Measurements from ENCODE around the gene COX7A2L. TPM values are rescaled to one million over a fixed set of nuclear protein-coding genes. Genes with fewer than 3 reads are reported as not detected.

Gene COX7A2L
- total and polyA plus RNA-seq, 4 experiments from 2014 or later = 77.2 to 267 (median 124) TPM

GRCh38 chr2:42378415-42378814 lies 17.4 kb upstream of the COX7A2L start:
- peak overlapping the region in 1 of 7 donors; percentile 37 for H3K27ac Mint-ChIP-seq
- H3K4me3 Mint-ChIP-seq = no peak overlapping the region
- intact Hi-C loops (cut with micrococcal nuclease) = no loop called here
- H3K36me3 Mint-ChIP-seq = no peaks in the 10 kb centered on the region
- H3K27me3 ChIP-seq (ENCODE audit: insufficient read depth, low read length) = no peaks in the 10 kb centered on the region
- no peak overlapping the region for H3K27ac ChIP-seq (ENCODE audit: low read depth, low read length)
- H3K4me1 ChIP-seq (ENCODE audit: insufficient read depth, low read length) = no peaks in the 10 kb centered on the region
- H3K4me1 Mint-ChIP-seq = no peaks in the 10 kb centered on the region
- peaks cover 3 to 8% of the 10 kb centered on the region in 2 donors for H3K27me3 Mint-ChIP-seq
- CTCF ChIA-PET (ENCODE audit: partially characterized antibody) = interaction anchor here (0.8 kb wide), 1 partner anchor 9 kb away, joined by 3 read pairs; no protein-coding TSS in a partner anchor
- no peaks in the 10 kb centered on the region for H3K36me3 ChIP-seq (ENCODE audit: insufficient read depth, low read length)
- H3K9me3 Mint-ChIP-seq = no peaks in the 10 kb centered on the region
- DNase-seq = no peak
- POLR2A ChIA-PET (ENCODE audit: partially characterized antibody) = no interaction called here
- H3K4me3 ChIP-seq (ENCODE audit: low read length in 2 of 2) = no peak overlapping the region
- H3K9me3 ChIP-seq (ENCODE audit: control insufficient read depth in 1 of 2, low read length in 2 of 2) = no peaks in the 10 kb centered on the region

DNA sequence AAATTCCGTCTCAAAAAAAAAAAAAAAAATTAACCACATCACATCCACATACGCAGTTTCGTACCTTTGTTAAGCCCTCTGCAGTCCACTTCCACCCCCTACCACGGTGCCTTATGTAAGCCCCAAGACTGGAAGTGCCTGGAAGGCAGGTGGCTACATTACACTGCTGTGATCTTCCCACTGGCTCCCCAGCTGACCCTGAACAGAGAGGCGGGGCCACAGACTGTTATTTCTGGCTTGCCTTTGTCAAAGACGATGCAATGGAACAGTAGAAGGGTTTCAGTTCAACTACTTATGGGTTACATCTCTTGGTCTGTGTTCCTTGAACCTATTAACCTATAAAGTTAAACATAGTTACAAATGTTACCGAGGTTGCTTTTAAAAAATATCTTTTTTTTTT lies 15.7 kb upstream of the COX7A2L start:
- Histone ChIP-seq H3K4me1 (ENCODE audit: insufficient read depth, low read length) (no peaks in the 10 kb centered on the region), H3K36me3 (ENCODE audit: insufficient read depth, low read length) (no peaks in the 10 kb centered on the region), H3K27ac (ENCODE audit: low read depth, low read length) (no peak overlapping the region), H3K4me3 (ENCODE audit: low read length in 2 of 2) (no peak overlapping the region), H3K9me3 (ENCODE audit: control insufficient read depth in 1 of 2, low read length in 2 of 2) (no peaks in the 10 kb centered on the region), H3K27me3 (ENCODE audit: insufficient read depth, low read length) (no peaks in the 10 kb centered on the region)
- no peaks in the 10 kb centered on the region for H3K9me3 Mint-ChIP-seq
- no peak overlapping the region for H3K27ac Mint-ChIP-seq
- peaks cover 3% of the 10 kb centered on the region in 2 donors for H3K27me3 Mint-ChIP-seq
- H3K36me3 Mint-ChIP-seq = no peaks in the 10 kb centered on the region
- CTCF ChIA-PET (ENCODE audit: partially characterized antibody) = no interaction called here
- no peak for DNase-seq
- intact Hi-C loops (cut with micrococcal nuclease) = no loop called here
- POLR2A ChIA-PET (ENCODE audit: partially characterized antibody) = no interaction called here
- H3K4me1 Mint-ChIP-seq = no peaks in the 10 kb centered on the region
- no peak overlapping the region for H3K4me3 Mint-ChIP-seq

GRCh38 chr2:42372474-42373200 lies 11.6 kb upstream of the COX7A2L start:
- H3K4me1 ChIP-seq (ENCODE audit: insufficient read depth, low read length) = peaks cover 4% of the 10 kb centered on the region
- no peak overlapping the region for H3K4me3 ChIP-seq (ENCODE audit: low read length in 2 of 2)
- peaks cover 3% of the 10 kb centered on the region for H3K27me3 ChIP-seq (ENCODE audit: insufficient read depth, low read length)
- no peak overlapping the region for H3K27ac ChIP-seq (ENCODE audit: low read depth, low read length)
- H3K9me3 ChIP-seq (ENCODE audit: control insufficient read depth in 1 of 2, low read length in 2 of 2) = no peaks in the 10 kb centered on the region
- peaks cover 1 to 5% of the 10 kb centered on the region in 2 donors for H3K27me3 Mint-ChIP-seq
- no peak overlapping the region for H3K27ac Mint-ChIP-seq
- POLR2A ChIA-PET (ENCODE audit: partially characterized antibody) = interaction anchor here (0.9 kb wide), 1 partner anchor 10 kb away, joined by 3 read pairs; no protein-coding TSS in a partner anchor
- no peak overlapping the region for H3K4me3 Mint-ChIP-seq
- H3K4me1 Mint-ChIP-seq = peaks cover 2 to 9% (median 4%) of the 10 kb centered on the region in 4 donors
- intact Hi-C loops (cut with micrococcal nuclease) = no loop called here
- no peak for DNase-seq
- no peaks in the 10 kb centered on the region for H3K36me3 ChIP-seq (ENCODE audit: insufficient read depth, low read length)
- H3K9me3 Mint-ChIP-seq = no peaks in the 10 kb centered on the region
- no peaks in the 10 kb centered on the region for H3K36me3 Mint-ChIP-seq
- CTCF ChIA-PET (ENCODE audit: partially characterized antibody) = no interaction called here

DNA sequence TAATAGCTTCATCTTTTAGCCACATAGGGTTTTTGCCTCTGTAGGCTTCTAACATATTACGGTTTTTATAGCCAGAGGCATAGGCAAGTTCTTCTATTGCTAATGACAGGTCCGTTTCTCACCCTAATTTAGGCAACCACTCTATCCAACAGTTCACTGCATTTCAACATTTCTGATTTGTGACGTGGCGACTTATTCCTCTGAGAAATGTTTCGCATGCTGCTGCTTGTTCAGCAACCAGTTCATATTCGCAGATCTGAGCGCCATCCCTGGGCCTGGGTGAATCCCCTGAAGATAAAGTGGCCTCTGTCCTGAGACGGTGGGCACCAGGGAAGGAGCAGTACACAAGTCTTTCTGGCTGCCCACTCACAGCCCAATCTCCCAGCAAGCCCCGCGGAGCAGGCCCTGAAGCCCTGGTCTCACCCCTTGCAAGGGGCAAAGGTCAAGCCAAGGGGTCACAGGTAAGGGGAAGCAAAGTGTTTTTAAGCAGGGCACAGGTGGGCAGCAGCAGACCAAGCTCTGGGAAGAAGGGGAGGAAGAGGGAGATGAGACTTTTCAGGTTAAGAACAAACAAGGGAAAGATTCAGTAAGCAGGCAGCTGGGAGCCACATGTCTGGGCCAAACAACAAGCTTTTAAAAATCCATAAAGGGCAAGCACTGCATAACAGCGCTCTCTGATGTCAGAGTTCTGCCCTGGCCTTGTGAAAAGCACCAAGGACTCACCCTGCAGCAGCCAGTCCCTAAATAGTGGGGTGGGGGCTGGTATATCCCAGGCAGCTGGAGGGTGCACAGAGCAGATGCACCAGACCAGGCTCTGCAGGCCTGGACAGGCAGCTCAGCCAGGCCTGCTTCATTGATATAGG lies 10.8 kb upstream of the COX7A2L start:
- no peaks in the 10 kb centered on the region for H3K9me3 Mint-ChIP-seq
- peak overlapping the region in 1 of 7 donors; percentile 60 for H3K27ac Mint-ChIP-seq
- no peaks in the 10 kb centered on the region for H3K36me3 ChIP-seq (ENCODE audit: insufficient read depth, low read length)
- no peak overlapping the region for H3K4me3 Mint-ChIP-seq
- no peak for DNase-seq
- H3K4me1 Mint-ChIP-seq = peaks cover 2 to 9% (median 4%) of the 10 kb centered on the region in 4 donors
- H3K36me3 Mint-ChIP-seq = no peaks in the 10 kb centered on the region
- POLR2A ChIA-PET (ENCODE audit: partially characterized antibody) = interaction anchor here (0.9 kb wide), 1 partner anchor 10 kb away, joined by 3 read pairs; no protein-coding TSS in a partner anchor
- no peak overlapping the region for H3K27ac ChIP-seq (ENCODE audit: low read depth, low read length)
- CTCF ChIA-PET (ENCODE audit: partially characterized antibody) = no interaction called here
- H3K27me3 ChIP-seq (ENCODE audit: insufficient read depth, low read length) = peaks cover 3% of the 10 kb centered on the region
- H3K27me3 Mint-ChIP-seq = peaks cover 1 to 5% of the 10 kb centered on the region in 2 donors
- intact Hi-C loops (cut with micrococcal nuclease) = no loop called here
- H3K4me3 ChIP-seq (ENCODE audit: low read length in 2 of 2) = no peak overlapping the region
- no peaks in the 10 kb centered on the region for H3K9me3 ChIP-seq (ENCODE audit: control insufficient read depth in 1 of 2, low read length in 2 of 2)
- peaks cover 4% of the 10 kb centered on the region for H3K4me1 ChIP-seq (ENCODE audit: insufficient read depth, low read length)

DNA sequence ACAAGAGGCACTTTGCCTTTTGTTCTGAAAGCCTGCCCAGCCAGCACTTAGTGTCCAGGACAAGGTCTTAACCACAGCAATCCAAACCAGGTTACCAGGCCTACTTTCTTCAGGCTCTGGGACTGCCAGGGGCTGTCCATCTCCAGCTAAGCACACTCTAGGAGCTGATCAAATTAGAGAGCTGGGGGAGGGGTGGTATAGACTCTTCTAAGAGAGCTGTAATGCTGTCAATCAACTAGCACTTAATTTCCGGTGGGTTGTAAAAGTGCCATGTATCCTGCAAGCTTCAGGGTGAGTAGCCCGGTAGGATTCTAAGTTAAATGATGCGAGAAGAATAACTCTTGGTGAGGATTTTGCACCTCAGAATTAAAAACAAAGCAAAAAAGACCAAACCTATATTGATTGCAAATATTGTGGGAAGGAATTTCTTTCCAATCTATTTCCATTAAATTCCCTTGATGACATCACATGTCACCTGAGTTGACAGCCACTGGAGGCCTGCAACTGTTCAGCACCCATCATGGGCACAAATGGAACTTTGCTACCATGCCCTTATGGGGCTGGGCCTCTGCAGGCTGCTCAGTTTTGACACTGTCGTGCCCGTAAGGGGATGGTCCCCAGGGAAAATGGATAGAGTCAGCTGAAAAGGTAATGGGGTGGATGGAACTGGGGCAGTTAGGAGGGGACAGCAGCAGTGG lies 8.7 kb upstream of the COX7A2L start:
- DNase-seq = no peak
- intact Hi-C loops (cut with micrococcal nuclease) = no loop called here
- Mint-ChIP-seq H3K4me1 (peaks cover 2 to 9% (median 4%) of the 10 kb centered on the region in 4 donors), H3K9me3 (peaks cover 0 to 1% (median 0%) of the 10 kb centered on the region in 8 donors), H3K27me3 (peaks cover 0 to 5% of the 10 kb centered on the region in 2 donors), H3K27ac (no peak overlapping the region), H3K4me3 (no peak overlapping the region), H3K36me3 (no peaks in the 10 kb centered on the region)
- Histone ChIP-seq H3K4me1 (ENCODE audit: insufficient read depth, low read length) (peaks cover 4% of the 10 kb centered on the region), H3K36me3 (ENCODE audit: insufficient read depth, low read length) (no peaks in the 10 kb centered on the region), H3K27ac (ENCODE audit: low read depth, low read length) (no peak overlapping the region), H3K4me3 (ENCODE audit: low read length in 2 of 2) (no peak overlapping the region), H3K9me3 (ENCODE audit: control insufficient read depth in 1 of 2, low read length in 2 of 2) (no peaks in the 10 kb centered on the region), H3K27me3 (ENCODE audit: insufficient read depth, low read length) (peaks cover 3% of the 10 kb centered on the region)
- ChIA-PET POLR2A (ENCODE audit: partially characterized antibody) (no interaction called here), CTCF (ENCODE audit: partially characterized antibody) (interaction anchor here (0.6 to 0.8 kb wide), 2 partner anchors 126 to 500 kb away, joined by 3 to 4 read pairs; no protein-coding TSS in a partner anchor)

DNA sequence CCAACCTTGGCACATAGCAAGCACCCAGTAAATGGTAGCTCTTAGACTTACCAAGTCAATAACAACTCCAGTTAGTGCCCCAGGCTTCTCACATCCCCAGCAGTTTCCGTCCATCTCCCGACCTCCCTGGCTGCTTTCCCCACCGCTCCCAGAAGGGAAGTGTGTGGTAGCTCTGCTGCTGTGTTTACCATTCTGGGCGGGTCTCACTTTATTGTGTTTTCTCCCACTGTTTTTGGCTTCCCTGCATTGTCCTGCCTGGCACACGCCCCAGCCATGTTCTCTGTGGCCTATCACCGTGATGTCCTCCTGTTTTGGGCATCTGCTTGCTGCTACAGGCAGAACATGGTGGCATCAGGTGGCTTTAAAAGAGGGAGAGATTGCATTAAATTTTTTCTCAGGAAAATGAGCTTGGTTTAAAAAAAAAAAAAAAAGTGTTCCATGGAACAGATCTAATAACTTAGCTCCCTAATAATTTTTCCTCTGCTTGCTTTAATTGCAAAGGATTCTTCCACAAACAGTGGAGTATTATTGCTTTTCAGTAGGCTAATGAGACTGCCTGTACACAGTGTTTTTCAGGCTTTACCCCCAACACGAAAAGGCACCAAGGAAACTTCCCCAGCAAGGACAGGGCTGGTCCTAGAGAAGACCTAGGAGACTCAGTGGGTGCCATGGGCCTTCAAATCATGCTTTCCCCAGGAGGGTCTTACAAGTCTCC lies 8.0 kb upstream of the COX7A2L start:
- Histone ChIP-seq H3K27ac (ENCODE audit: low read depth, low read length) (no peak overlapping the region), H3K4me3 (ENCODE audit: low read length in 2 of 2) (no peak overlapping the region), H3K27me3 (ENCODE audit: insufficient read depth, low read length) (peaks cover 3% of the 10 kb centered on the region), H3K4me1 (ENCODE audit: insufficient read depth, low read length) (peaks cover 4% of the 10 kb centered on the region), H3K36me3 (ENCODE audit: insufficient read depth, low read length) (no peaks in the 10 kb centered on the region), H3K9me3 (ENCODE audit: control insufficient read depth in 1 of 2, low read length in 2 of 2) (no peaks in the 10 kb centered on the region)
- intact Hi-C loops (cut with micrococcal nuclease) = no loop called here
- ChIA-PET CTCF (ENCODE audit: partially characterized antibody) (interaction anchor here (0.5 to 0.8 kb wide), 3 partner anchors 127 to 499 kb away, joined by 3 to 4 read pairs (median 3); no protein-coding TSS in a partner anchor), POLR2A (ENCODE audit: partially characterized antibody) (no interaction called here)
- H3K27me3 Mint-ChIP-seq = peaks cover 0 to 2% of the 10 kb centered on the region in 2 donors
- DNase-seq = no peak
- no peaks in the 10 kb centered on the region for H3K36me3 Mint-ChIP-seq
- no peak overlapping the region for H3K27ac Mint-ChIP-seq
- H3K4me1 Mint-ChIP-seq = peaks cover 2 to 9% (median 4%) of the 10 kb centered on the region in 4 donors
- peaks cover 0 to 1% (median 0%) of the 10 kb centered on the region in 8 donors for H3K9me3 Mint-ChIP-seq
- H3K4me3 Mint-ChIP-seq = no peak overlapping the region

Measured in CD4-positive, alpha-beta memory T cell (primary cell).